ENCODE results near the gene PAFAH2.

Gene PAFAH2

DNA sequence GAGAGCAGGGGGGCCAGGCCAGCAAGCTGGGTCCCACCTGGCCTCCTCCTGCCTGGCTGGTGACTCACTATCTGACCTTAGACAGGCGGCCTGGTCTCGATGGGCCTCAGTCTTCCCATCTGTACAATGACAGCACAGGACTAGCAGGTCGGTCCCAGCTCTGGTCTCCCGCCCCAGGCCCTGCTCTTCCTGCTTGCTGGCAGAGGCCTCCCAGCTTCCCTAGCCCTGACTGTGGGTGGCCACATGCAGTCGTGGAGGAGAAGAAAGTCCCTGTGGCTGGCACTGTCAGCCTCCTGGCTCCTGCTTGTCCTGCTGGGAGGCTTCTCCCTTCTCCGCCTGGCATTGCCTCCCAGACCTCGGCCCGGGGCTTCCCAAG is 24.5 kb upstream of the PAFAH2 start:
- ChIA-PET POLR2A (interaction anchor here (1.2 kb wide), 1 partner anchor 203 kb away, joined by 3 read pairs; the partner anchor contains the start of gene MTFR1L), CTCF (interaction anchor here (0.8 to 8.6 kb wide), 5 partner anchors 12 to 146 kb away, joined by 3 to 69 read pairs (median 6); partner anchors contain the start of gene PAFAH2)
- peak overlapping the region; percentile 65 for H3K4me3 ChIP-seq (ENCODE audit: low read depth, low read length)
- TF ChIP-seq, protein P1, sequence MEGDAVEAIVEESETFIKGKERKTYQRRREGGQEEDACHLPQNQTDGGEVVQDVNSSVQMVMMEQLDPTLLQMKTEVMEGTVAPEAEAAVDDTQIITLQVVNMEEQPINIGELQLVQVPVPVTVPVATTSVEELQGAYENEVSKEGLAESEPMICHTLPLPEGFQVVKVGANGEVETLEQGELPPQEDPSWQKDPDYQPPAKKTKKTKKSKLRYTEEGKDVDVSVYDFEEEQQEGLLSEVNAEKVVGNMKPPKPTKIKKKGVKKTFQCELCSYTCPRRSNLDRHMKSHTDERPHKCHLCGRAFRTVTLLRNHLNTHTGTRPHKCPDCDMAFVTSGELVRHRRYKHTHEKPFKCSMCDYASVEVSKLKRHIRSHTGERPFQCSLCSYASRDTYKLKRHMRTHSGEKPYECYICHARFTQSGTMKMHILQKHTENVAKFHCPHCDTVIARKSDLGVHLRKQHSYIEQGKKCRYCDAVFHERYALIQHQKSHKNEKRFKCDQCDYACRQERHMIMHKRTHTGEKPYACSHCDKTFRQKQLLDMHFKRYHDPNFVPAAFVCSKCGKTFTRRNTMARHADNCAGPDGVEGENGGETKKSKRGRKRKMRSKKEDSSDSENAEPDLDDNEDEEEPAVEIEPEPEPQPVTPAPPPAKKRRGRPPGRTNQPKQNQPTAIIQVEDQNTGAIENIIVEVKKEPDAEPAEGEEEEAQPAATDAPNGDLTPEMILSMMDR (IDR thresholded peaks at IDR 0.05; ENCODE audit: insufficient read depth, low read length, missing control alignments): no peak
- DNase-seq (ENCODE audit: low read depth, low spot score): no peak

DNA sequence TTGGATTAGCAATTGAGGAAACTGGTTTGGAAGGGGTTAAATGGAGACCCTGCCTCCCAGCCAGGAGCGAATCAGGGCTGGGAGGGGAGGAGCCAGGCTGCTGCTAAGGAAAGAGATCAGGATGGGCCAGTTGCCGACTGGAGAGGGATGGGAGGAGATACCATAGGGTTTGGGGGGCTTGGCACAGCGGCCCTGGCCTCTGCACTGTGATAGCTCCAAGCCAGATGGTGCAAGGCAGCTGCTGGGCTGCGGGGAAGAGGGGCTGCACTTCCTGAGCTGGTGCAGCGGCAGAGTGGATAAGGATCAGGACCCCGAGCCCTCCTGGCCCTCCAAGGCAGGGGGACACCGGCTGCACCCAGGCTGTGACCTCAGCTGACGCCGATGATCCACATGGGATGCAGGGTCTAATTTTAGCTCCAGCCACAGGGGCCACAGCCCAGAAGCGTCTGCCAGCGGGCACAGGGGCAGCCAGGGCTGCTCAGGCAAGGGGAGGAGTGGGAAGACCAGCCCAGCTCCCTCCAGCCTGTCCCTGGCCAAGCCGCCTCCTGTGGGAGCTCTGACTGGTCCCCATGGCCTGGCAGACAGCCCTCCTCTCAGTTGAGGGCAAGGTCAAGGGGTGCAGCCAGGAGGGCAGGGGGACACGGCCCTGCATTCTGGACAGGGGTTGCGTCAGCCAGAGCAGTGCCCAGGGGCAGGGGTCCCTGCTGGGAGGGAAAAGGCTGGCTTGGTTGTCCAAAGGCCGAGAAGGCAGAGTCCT is 24.0 kb upstream of the PAFAH2 start, which contains the start of gene EXTL1:
EXTL1 (plus strand) TSS at position 129 of the 757 bp plus-strand sequence. CDS start 872 bp downstream, outside the sequence.
- peak within 1 kb of the TSS; percentile 65 for H3K4me3 ChIP-seq (ENCODE audit: low read depth, low read length)
- TF ChIP-seq, protein P1 (IDR thresholded peaks at IDR 0.05; ENCODE audit: insufficient read depth, low read length, missing control alignments): no peak
- CTCF ChIA-PET: interaction anchor here (0.8 to 8.6 kb wide), 6 partner anchors 13 to 146 kb away, joined by 3 to 69 read pairs (median 4); partner anchors contain the start of gene PAFAH2

DNA sequence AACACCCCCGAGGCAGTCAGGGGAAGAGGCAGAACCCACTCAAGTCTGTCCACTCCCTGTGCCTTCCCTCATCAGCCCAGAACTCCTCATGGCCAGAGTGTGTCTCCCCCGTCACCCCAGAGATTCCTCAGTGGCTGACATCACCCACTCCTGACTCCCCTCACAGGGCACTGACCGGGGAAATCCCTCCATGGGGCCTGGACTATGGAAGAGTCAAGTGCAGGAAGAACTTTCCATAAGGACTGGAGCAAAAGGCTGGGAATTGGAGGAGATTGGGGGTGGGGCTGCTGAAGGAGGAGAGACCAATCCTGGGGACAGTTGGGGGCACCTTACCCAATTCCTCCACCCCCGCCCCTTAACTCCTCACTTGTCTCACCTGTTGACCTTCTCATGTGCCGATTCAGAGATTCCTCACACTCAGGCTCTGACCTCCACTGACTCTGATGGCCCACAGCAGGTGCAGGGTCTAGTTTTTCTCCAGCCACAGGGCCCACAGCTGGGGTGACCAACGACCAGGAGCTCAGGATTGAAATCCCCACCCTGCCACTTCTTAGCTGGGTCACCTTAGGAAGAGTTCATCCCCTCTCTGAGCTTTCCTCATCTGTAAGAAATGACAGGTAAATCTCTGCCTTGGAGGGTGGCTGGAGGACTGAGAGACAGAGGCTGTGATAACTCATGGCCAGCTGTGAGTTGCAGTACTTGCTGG is 23.2 kb upstream of the PAFAH2 start:
- no peak for DNase-seq (ENCODE audit: low read depth, low spot score)
- peak overlapping the region; percentile 65 for H3K4me3 ChIP-seq (ENCODE audit: low read depth, low read length)
- CTCF ChIA-PET: interaction anchor here (1.1 to 8.6 kb wide), 5 partner anchors 14 to 147 kb away, joined by 3 to 69 read pairs (median 8); no protein-coding TSS in a partner anchor
- POLR2A ChIA-PET: interaction anchor here (0.9 to 1.3 kb wide), 2 partner anchors 9 to 126 kb away, joined by 4 to 5 read pairs; no protein-coding TSS in a partner anchor
- TF ChIP-seq, protein P1 (IDR thresholded peaks at IDR 0.05; ENCODE audit: insufficient read depth, low read length, missing control alignments): no peak

More for the DNA sequence above, 24.0 kb upstream of the PAFAH2 start, which contains the start of gene EXTL1:
- POLR2A ChIA-PET: interaction anchor here (0.9 to 1.3 kb wide), 3 partner anchors 8 to 202 kb away, joined by 3 to 5 read pairs (median 4); partner anchors contain the start of gene MTFR1L
- DNase-seq (ENCODE audit: low read depth, low spot score): no peak

DNA sequence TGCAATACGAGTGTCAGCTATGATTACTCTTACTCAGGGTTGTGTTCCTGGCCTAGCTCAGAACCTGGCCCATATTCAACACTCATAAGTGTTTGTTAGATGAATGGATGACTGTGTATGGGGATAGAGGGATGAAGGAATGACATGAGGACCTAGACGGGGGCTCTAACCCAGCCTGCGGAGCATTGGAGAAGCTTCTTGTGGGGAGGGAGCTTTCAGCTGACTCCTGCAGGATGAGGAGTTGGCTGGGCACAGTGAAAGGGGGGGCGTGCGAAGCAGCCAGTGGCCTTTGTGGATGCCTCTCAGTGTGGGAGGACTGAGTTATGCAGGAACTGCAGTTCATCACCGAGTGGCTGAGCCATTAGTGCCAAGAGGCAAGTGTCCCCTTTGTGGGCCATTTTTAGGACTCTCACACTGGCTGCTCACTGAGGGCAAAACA is 22.5 kb upstream of the PAFAH2 start:
- ChIA-PET POLR2A (interaction anchor here (0.8 to 1.3 kb wide), 3 partner anchors 9 to 31 kb away, joined by 4 to 5 read pairs (median 5); no protein-coding TSS in a partner anchor), CTCF (interaction anchor here (0.7 to 8.6 kb wide), 8 partner anchors 9 to 125 kb away, joined by 3 to 69 read pairs (median 6); partner anchors contain the start of gene PAFAH2)
- H3K4me3 ChIP-seq (ENCODE audit: low read depth, low read length): no peak overlapping the region; the same call in 1 of the 2 replicates
- no peak for DNase-seq (ENCODE audit: low read depth, low spot score)
- TF ChIP-seq, protein P1 (IDR thresholded peaks at IDR 0.05; ENCODE audit: insufficient read depth, low read length, missing control alignments): no peak

DNA sequence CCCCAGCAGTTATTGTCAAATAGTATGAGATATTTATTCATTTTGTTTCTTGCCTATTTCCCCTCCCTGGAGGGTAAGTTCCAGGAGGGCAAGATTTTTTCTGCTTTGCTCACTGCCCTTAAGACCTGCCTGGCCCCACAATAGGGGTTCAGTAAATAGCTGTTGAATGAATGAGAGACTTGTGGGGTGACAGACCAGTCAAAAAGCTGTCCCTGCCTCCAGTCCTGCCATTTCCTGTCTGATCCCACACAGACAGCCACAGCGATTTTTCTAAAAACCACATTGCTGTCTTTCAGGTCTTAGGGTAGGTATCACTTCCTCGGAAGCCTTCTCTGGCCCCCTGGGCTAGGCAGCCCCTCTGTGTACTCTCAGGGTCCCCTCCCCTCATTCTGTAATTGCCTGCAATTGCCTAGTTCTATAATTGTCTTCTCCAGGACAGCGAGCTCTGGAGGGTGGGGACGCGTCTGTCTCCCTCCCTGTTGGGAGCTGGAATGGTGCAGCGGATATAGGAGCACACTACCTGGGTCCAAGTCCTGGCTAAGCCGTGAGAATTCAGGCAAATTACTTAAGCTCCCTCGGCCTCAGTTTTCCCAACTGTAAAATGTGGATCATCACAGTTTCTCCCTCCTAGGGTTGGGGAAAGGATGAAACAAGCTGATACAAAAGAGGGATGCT is 21.9 kb upstream of the PAFAH2 start:
- no peak overlapping the region; the same call in 1 of the 2 replicates for H3K4me3 ChIP-seq (ENCODE audit: low read depth, low read length)
- TF ChIP-seq, protein P1 (IDR thresholded peaks at IDR 0.05; ENCODE audit: insufficient read depth, low read length, missing control alignments): no peak
- ChIA-PET CTCF (interaction anchor here (0.7 to 8.6 kb wide), 9 partner anchors 10 to 124 kb away, joined by 3 to 69 read pairs (median 5); partner anchors contain the start of gene PAFAH2), POLR2A (interaction anchor here (0.8 to 1.1 kb wide), 3 partner anchors 9 to 128 kb away, joined by 3 to 5 read pairs (median 4); no protein-coding TSS in a partner anchor)
- peak; percentile 54 for DNase-seq (ENCODE audit: low read depth, low spot score)
